SK-N-SH treated with all-trans-retinoic acid at 6 μM for 48 hours (cell line): Measurements from ENCODE around the gene MYCBPAP.

ENCODE experiments used
- ATAC-seq: fragments of 200-7000 bp; cut with Tn5 transposase; 3 replicates; pipeline ENCODE4 v1.9.1; 2020; ENCODE audit warnings: mild to moderate bottlenecking, moderate library complexity
- ARNTL ChIP-seq: fragments of 450-650 bp; formaldehyde crosslinking; IDR thresholded peaks from 2 replicates; pipeline ENCODE4 v1.5.0; 2020; ENCODE audit warnings: low read depth, mild to moderate bottlenecking, moderate library complexity, borderline replicate concordance
- BACH2 ChIP-seq: fragments of 250-450 bp; sonication (Bioruptor Pico); IDR thresholded peaks from 2 replicates; pipeline ENCODE4 v1.9.0; 2021; ENCODE audit warnings: mild to moderate bottlenecking, borderline replicate concordance
- CSDC2 ChIP-seq: fragments of 250-450 bp; sonication (Bioruptor Pico); IDR thresholded peaks from 2 replicates; pipeline ENCODE4 v1.5.0; 2020; ENCODE audit warnings: mild to moderate bottlenecking, moderate library complexity
- CSRNP3 ChIP-seq: fragments of 250-450 bp; sonication (Bioruptor Pico); IDR thresholded peaks from 2 replicates; pipeline ENCODE4 v1.5.1; 2021; ENCODE audit warnings: mild to moderate bottlenecking, moderate library complexity
- ESRRG ChIP-seq: fragments of 250-450 bp; sonication (Bioruptor Pico); IDR thresholded peaks from 2 replicates; pipeline ENCODE4 v1.6.1; 2021; ENCODE audit warnings: mild to moderate bottlenecking
- GLIS3 ChIP-seq: fragments of 250-450 bp; sonication (Bioruptor Pico); IDR thresholded peaks from 2 replicates; pipeline ENCODE4 v1.5.0; 2020; ENCODE audit warnings: mild to moderate bottlenecking, moderate library complexity
- OSR1 ChIP-seq: fragments of 250-450 bp; sonication (Bioruptor Pico); IDR thresholded peaks from 2 replicates; pipeline ENCODE4 v1.8.0; 2022; ENCODE audit warnings: moderate library complexity, mild to moderate bottlenecking, inconsistent platforms
- POU6F1 ChIP-seq: fragments of 250-450 bp; sonication (Bioruptor Pico); IDR thresholded peaks from 2 replicates; pipeline ENCODE4 v1.8.0; 2021; ENCODE audit warnings: low read depth, mild to moderate bottlenecking, moderate library complexity, borderline replicate concordance
- PPARA ChIP-seq: fragments of 250-450 bp; sonication (Bioruptor Pico); IDR thresholded peaks from 2 replicates; pipeline ENCODE4 v1.5.0; 2020; ENCODE audit warnings: mild to moderate bottlenecking, borderline replicate concordance
- RARB ChIP-seq: fragments of 250-450 bp; sonication (Bioruptor Pico); IDR thresholded peaks from 2 replicates; pipeline ENCODE4 v1.8.0; 2021; ENCODE audit warnings: mild to moderate bottlenecking, moderate library complexity
- SNAI2 ChIP-seq: fragments of 250-450 bp; sonication (Bioruptor Pico); IDR thresholded peaks from 2 replicates; pipeline ENCODE4 v1.5.0; 2020; ENCODE audit warnings: mild to moderate bottlenecking, moderate library complexity
- TCF4 ChIP-seq: fragments of 250-450 bp; sonication (Bioruptor Pico); IDR thresholded peaks from 2 replicates; pipeline ENCODE4 v1.8.0; 2021; ENCODE audit warnings: mild to moderate bottlenecking, moderate library complexity, borderline replicate concordance
- ZC3H10 ChIP-seq: fragments of 250-450 bp; sonication (Bioruptor Pico); IDR thresholded peaks from 2 replicates; pipeline ENCODE4 v1.5.1; 2021; ENCODE audit warnings: mild to moderate bottlenecking, moderate library complexity
- ZFP3 ChIP-seq: fragments of 250-450 bp; sonication (Bioruptor Pico); IDR thresholded peaks from 2 replicates; pipeline ENCODE4 v1.5.0; 2020; ENCODE audit warnings: mild to moderate bottlenecking, moderate library complexity
- ZNF565 ChIP-seq: fragments of 450-650 bp; formaldehyde crosslinking; conservative IDR thresholded peaks from 2 replicates; pipeline ENCODE4 v1.5.0; 2020; ENCODE audit warnings: low read depth, mild to moderate bottlenecking, moderate library complexity
- ZNF70 ChIP-seq: fragments of 450-650 bp; formaldehyde crosslinking; IDR thresholded peaks from 2 replicates; pipeline ENCODE4 v1.5.0; 2020; ENCODE audit warnings: mild to moderate bottlenecking, moderate library complexity
- ZNF8 ChIP-seq: fragments of 450-650 bp; formaldehyde crosslinking; IDR thresholded peaks from 2 replicates; pipeline ENCODE4 v1.5.0; 2020; ENCODE audit warnings: mild to moderate bottlenecking, moderate library complexity
- TF ChIP-seq, protein P1 (sequence below): fragments of 250-450 bp; sonication (Bioruptor Pico); IDR thresholded peaks from 2 replicates; pipeline ENCODE4 v1.8.0; 2020; ENCODE audit warnings: mild to moderate bottlenecking, moderate library complexity, borderline replicate concordance

The MYCBPAP gene

DNA sequence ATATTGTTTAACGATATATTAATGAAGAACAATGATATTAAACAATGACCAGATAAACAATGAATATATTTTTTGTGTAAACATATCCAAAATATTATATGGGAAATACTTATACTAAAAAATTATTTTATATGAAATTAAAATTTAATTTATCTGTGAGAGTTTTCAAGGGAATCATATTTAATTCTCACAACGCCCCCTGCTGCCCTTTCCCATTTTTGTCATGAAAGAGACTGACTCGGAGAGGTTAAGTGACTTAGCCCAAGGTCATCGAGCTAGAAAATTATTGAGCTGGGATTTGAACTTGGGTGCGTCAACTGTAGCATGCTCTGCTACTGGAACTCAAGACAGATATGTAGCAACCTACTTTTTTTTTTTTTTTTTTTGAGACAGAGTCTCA, 7.2 kb upstream of the MYCBPAP start:
- TF ChIP-seq, protein P1, sequence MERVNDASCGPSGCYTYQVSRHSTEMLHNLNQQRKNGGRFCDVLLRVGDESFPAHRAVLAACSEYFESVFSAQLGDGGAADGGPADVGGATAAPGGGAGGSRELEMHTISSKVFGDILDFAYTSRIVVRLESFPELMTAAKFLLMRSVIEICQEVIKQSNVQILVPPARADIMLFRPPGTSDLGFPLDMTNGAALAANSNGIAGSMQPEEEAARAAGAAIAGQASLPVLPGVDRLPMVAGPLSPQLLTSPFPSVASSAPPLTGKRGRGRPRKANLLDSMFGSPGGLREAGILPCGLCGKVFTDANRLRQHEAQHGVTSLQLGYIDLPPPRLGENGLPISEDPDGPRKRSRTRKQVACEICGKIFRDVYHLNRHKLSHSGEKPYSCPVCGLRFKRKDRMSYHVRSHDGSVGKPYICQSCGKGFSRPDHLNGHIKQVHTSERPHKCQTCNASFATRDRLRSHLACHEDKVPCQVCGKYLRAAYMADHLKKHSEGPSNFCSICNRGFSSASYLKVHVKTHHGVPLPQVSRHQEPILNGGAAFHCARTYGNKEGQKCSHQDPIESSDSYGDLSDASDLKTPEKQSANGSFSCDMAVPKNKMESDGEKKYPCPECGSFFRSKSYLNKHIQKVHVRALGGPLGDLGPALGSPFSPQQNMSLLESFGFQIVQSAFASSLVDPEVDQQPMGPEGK (CRISPR knock-in tag): no peak
- no peak for TF ChIP-seq RARB (CRISPR knock-in tag)
- TF ChIP-seq ESRRG: no peak
- TF ChIP-seq ZNF70 (CRISPR knock-in tag): no peak
- no peak for TF ChIP-seq ZNF8 (CRISPR knock-in tag)
- TF ChIP-seq ARNTL (CRISPR knock-in tag): no peak
- TF ChIP-seq ZNF565: no peak
- no peak for TF ChIP-seq CSDC2 (CRISPR knock-in tag)
- no peak for TF ChIP-seq PPARA (CRISPR knock-in tag)
- TF ChIP-seq SNAI2: no peak
- ATAC-seq: peak; percentile 24; the same call in 2 of the 3 replicates

DNA sequence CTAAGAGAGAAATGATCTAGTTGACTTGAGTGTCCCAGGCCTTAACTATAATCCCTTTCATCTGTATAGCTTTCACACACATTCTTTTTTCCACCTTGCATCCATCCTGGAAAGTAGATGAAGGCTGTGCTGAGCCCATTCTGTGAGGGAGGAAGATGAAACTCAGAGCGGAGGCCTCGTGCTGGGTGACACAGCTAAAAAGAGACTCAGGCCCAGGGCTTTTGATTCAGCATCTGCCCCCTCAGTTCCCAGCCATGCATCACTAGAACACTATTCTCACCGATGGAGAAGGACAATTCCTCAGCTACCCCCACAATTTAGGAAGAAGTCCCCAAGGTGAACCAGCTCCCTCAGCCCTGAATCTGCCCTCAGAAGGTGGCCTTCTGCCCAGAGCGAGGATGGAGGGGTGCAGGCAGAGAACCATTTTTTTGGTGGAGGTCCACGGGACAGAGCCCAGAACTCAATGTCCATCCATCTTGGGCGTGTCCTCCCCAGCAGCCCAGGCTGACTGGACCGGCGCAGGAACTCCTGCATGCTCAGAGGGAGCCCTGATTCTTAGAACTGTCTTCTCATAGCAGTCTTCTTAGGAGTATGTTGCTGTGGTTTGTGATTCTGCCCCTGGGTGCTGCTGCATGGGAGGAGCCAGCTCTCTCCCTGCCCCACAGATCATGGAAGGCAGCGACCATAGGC, 5.8 kb upstream of the MYCBPAP start:
- no peak for ATAC-seq
- no peak for TF ChIP-seq OSR1 (CRISPR knock-in tag)
- TF ChIP-seq ZNF8 (CRISPR knock-in tag): no peak
- no peak for TF ChIP-seq ARNTL (CRISPR knock-in tag)
- TF ChIP-seq ZNF70 (CRISPR knock-in tag): no peak
- TF ChIP-seq RARB (CRISPR knock-in tag): no peak
- no peak for TF ChIP-seq POU6F1 (CRISPR knock-in tag)

DNA sequence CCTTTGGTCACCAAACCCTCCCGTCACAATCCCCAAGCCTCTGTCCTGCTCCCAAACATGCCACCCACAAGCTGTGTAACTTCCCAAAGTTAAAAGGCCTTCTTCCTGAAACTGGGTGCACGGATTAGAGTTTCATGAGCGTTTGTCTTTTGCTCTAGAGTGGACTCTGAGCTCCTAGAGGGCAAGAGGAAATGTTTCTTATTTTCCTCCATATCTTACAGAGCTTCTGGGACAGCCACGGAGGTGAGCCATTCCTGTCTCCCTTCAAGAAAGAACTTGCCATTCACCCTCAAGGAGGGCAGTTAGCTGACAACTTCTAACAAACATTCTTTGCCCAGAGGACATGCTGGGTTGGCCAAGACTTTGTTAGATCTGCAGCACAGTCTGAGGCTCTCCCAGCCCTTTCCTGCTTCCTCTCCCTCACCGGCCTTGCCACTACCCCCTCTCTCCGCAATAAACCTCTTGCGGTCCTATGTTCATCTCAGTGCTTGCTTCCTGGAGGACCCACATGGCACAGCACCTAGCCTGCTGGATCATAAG, 2.6 kb upstream of the MYCBPAP start:
- no peak for ATAC-seq

DNA sequence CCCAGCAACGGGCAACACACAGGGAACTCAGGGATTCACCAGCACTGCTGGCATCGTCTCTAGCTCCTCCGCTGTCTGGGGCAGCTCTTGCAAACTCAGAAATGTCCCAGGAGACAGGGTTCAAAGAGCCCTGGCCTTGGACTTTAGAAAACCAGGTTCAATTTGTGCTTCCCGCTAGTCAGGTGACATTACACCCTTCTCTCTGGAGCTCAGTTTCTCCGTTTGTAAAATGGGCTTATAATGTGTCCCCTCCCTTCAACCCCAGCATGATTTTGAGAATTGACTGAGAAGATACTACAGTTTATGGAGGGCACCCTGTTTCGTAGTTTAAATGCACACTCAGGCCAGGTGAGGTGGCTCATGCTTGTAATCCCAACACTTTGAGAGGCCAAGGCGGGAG, 1.9 kb upstream of the MYCBPAP start:
- TF ChIP-seq ZNF70 (CRISPR knock-in tag) (no peak), ESRRG (no peak), GLIS3 (CRISPR knock-in tag) (no peak)
- TF ChIP-seq, protein P1 (CRISPR knock-in tag): no peak
- TF ChIP-seq, all 23 proteins: peak for 0
- no peak for ATAC-seq

More for the DNA sequence above, 2.6 kb upstream of the MYCBPAP start:
- TF ChIP-seq ARNTL (CRISPR knock-in tag): no peak
- TF ChIP-seq TCF4 (CRISPR knock-in tag): no peak
- no peak for TF ChIP-seq BACH2
- TF ChIP-seq, protein P1 (CRISPR knock-in tag): no peak
- TF ChIP-seq ZFP3 (CRISPR knock-in tag): no peak
- TF ChIP-seq OSR1 (CRISPR knock-in tag): no peak
- no peak for TF ChIP-seq SNAI2
- TF ChIP-seq CSRNP3 (CRISPR knock-in tag): no peak
- no peak for TF ChIP-seq ZC3H10 (CRISPR knock-in tag)
